Fibroblast of skin of back (primary cell): ENCODE results near the gene DCPS.
A peak's percentile ranks its signal among the peaks of the same experiment; 100 is the strongest.
"Not testable (repeated sequence)": the region's sequence is repeated elsewhere in the genome, so short reads cannot be mapped to it uniquely, and the experiment has no call there.

Experiments
- DNase-seq: peaks from one replicate; pipeline ENCODE4 v3.0.0-alpha.2; 2013

Gene DCPS

DNA sequence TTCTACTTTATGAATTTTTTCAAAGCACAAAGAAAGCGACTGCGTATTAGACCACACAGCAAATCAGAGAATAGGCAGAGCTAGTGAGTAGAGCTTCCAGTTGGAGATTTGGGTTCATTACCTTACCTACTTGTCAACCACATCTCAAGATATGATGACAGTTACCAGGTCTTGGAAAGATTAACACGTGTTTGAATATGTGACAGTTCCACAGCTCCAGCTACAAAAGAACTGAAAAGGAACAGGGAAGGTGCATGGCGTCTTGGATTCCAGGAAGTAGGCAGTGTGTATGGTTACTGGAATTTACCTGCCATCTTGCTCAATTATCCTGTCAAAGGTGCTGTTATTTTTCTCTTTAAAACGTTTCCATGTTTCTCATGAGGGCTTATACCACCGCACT is 15.6 kb upstream of the DCPS start:
- no peak for DNase-seq

DNA sequence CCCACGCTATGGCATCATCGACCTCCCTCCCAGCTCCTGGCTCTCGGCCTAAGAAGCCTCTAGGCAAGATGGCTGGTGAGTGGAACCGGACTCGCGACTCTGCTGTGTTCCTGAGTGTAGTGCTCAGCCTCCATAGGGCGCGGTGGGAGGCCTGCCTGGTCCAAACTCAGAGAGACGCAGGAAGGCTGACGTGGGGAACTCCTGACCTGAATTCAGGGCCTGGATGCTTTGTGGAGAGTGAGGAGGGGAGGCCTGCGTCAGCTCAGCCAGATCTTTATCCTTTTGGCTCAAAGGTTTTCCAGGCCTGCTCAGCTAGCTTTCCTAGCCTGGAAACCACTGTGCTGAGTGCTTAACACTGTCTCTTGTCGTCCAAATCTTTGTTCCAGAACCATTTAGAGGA is 13.0 kb upstream of the DCPS start:
- DNase-seq: no peak

DNA sequence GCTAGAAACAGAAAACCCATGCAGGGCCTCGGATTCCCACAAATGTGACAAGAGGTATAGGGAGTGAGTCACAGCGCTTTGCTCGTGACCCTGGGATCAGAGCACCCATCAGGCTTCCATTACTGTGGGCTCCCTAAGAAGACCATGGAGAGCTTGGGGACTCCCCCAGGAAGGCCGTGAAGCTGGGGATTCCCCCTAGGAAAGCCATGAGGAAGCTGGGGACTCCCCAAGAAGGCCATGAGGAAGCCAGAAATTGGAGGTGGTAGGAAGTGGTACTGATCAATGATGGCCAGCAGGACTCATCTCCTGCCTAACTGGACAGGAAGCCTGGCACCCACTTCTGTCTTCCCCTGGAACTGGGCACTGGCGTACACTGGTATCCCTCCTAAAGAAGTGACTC is 10.1 kb upstream of the DCPS start:
- no peak for DNase-seq

DNA sequence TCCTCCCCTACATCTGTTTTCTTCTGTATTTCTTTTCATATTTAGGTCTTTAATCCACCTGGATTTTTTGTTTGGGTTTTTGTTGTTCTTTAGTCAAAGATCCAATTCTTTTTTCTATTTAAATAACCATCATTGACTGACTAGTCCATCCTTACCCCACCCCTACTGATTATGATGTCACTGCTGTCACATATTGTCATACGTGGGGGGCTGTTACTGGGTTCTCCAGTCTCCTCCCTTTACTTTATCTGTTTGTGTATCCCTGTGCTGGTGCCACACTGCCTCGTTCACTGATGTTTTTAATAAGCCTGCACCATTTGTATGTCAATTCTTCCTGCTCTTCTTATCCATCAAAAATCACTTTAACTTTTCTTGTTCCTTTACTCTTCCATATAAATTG is 6.9 kb upstream of the DCPS start:
- no peak for DNase-seq

DNA sequence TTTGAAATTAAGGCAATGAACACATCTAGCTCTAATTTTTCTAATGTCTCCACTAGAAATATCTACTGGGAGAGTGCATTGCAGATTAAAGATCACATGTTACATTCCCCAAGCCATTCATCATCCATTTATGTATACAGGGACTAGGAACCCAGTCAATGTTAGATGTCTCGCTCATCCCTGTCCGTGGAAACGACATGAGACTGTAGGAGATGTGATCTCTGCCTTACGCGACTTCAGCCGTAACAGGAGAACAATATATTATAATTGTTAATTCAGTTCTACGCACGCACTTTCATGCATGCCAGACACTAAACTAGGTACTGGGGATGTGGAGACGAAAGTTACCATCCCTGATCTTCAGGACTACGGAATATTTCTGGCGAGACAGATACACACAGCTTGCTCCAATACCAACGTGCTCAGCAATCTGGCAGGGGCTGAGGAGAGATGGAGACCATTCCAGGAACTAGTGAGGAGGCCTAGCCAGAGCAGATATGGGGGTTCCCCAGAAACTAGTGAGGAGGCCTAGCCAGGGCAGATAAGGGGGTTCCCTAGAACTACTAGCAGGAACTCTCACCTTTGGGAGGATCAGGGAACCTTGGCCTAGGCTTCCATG is 706 bp downstream of the DCPS start:
- DNase-seq: no peak

DNA sequence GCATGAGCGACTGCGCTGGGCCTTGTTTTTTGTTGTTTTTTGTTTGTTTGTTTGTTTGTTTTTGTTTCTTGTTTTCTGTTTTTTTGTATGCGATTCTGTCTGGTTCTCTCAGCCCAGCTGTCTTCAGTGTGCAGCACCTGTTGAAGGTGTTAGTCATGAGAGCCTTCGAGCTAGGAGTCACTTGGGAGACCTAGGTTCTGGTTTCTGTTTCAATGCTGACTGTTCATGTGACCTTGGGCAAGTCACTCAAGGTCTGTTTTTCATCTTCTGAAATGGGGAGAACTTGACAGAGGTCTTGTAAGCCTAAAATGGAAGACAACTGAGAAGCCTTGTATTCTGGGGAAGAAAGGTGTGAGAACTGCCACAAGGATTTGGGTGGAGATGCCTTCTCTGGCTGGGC is 1.8 kb downstream of the DCPS start:
- DNase-seq: no peak

DNA sequence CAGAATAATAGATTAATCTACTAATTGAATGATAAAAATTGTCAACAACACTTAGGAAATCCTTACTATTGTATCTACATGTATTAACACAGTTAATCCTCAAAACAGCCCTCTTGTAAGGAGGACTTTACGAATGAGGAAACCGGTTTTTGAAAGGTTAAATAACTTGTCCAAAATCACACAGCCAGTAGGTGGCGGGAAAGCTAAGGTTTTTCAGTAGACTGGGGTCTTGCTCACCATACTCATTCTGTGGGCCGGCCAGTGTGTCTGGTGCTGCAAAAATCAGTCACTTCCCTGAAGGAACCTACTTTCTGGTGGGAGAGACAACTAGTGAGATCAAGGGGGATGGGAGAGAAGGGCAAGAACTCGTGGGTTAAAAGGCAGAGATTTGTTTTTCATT is 3.8 kb downstream of the DCPS start:
- peak; percentile 55 for DNase-seq

DNA sequence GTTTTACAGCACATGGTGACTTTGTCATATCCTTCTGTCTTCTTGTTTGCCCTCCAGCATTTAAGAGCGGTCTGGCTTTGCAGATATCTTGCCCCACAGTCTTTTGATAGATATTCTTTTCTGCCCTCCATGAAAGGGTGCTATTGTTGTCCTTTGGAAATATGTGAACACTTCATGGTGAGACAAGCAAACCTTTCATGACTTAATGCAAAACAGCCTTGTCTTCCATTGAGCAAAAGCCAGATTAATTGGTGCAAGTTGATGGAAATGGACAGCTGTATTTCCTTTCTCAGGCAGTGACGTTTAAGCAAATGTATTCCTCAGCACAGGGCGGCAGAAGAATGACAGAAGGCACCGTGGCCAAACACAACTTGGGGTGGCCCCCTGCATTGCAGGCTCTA is 4.4 kb downstream of the DCPS start:
- DNase-seq: no peak

DNA sequence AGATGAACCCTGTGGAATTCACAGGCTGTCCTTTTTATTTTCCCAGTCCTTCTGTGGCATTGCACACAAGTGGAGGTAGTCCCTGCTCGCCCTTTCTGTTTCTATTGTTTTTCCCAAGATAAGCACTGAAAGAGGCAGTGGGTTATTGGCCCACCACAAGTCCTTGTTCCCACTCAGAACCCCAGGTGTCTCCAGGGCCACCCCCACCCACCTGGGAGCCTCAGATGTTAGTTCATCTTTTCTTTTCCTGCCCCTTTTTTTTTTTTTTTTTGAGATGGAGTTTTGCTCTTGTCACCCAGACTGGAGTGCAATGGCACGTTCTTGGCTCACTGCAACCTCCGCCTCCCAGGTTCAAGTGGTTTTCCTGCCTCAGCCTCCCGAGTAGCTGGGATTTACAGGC is 4.9 kb downstream of the DCPS start:
- DNase-seq: not testable (repeated sequence)

DNA sequence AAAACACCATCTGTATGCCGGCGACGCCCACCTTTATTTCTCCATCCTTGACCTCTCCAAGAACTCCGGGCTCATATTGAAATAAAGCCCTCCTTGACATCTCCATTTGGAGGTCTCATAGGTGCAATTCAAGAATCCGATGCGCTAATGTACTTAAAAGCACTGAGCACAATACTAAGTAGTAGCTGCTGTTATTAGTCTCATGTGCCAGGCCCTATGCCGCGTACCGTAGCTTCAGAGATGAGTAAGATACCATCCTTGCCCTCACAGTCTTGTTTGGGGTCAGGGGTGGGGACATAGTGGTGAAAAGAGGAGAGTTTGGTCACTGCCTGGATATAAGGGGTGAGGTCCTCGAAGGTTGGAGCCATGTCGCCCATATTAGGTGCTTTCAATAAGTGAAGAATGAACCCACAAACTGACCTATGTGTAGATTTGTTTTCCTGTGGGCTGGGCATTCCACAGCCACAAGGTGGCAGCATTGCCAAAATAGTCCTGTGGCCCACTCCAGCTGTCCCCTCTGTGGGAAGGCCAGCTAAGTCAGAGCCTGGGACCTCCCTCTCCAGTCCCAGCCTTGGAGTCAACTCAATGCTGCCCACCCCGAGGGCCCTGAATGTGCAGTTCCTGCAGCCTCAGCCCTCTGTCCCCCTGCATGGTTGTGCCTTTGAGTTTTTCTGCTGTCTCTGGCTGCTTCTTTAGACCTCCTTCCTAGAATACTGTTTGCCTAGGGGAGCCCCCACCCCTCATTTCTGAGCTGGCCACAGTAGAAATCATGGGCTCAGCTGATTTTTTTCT is 6.5 kb downstream of the DCPS start:
- DNase-seq: peak; percentile 77

DNA sequence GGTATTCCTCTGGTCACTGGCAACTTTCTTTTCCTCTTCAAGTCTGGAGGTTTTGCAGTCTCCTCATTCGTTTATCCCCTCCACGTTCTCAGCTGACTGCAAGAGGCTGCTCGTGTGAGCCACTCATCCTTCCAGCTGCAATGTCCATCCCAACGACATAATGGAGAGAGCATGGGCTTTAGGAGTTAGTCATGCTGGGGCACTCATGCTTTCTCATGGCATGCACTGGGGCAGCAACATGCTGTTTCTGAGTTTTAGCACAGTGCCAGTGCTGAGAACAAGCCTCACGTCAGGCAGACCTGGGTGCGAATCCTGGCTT is 7.1 kb downstream of the DCPS start:
- no peak for DNase-seq

DNA sequence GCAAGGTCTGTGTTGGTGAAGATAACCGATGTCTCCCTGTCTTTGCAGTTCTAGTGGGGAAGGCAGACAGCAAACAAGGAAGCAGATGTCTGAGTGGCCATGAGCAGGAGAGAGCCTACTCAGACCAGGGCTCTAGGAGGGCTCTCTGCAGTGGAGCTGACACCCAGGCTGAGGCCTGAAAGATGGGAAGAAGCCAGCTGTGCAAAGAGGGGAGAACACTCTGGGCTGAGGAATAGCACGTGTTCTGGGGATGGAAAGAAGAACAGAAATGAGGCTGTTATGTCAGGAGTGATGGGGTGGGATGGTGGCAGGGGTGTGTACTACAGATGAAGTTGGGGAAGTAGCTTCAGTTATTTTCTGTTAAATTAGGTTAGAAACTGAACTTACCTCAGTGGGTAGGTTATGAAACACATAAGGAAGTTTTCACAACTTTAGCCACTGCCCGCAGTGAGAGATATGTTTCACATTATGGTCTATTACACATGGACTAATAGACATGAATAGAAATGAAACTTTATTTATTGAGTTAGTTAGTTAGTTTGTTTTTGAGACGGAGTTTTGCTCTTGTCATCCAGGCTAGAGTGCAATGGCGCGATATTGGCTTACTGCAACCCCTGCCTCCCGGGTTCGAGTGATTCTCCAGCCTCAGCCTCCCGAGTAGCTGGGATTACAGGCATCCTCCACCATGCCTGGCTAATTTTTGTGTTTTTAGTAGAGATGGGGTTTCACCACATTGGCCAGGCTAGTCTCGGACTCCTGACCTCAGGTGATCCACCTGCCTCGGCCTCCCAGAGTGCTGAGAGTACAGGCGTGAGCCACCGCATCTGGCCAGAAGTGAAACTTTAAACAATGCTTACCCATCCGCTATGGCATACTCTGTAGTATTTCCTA is 7.8 kb downstream of the DCPS start:
- DNase-seq: no peak

DNA sequence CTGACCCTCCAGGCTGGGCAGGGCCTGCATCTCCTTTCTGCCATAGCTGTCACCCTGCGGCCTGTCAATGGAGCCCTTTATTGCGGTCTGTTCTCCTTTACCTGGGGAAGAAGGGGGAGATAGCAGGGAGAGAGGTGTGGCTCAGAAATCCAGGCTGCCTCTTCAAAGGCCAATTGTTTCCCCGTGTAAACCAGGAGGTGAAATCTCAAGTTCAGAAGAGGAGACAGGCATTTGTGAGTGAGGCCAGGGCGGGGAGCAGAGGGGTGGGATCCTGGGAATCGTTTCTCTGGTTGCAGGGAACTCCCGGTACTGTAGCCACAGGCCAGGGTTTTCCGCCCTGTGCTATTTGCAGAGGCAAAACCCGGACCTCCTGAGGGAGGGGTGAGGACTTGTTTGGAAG is 9.1 kb downstream of the DCPS start:
- no peak for DNase-seq

DNA sequence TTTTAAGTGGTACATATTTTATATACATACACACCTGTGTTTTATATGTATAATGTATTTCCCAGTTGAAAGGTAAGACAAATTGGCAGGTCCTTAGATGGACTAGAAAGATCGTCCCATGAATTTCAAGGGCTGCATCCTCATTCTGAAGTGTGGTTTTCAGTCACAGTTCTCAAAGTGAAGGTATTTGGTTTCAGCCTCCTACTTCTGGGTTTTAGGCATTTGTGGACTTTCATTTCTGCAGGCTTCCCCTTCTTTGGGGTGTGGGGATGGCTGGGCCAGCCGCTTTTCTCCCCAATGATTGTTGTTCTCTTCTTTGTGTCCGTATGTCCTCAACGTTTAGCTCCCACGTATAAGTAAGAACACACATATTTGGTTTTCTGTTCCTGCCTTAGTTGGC is 10.0 kb downstream of the DCPS start:
- DNase-seq: no peak

DNA sequence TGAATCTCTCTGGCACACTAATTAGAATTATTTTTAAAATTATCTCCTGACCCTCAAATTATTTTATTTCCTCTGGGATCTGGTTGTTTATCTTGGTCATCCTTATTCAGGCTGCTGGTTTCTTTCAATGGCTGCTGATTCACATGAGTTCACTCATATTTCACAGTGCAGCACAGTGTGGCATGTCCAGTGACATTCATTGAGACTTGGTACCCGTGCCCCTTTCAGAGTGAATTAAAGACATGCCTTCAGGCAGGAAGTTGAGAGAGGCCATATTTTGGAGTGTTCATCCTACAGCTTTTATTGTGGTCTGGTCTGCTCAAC is 13.5 kb downstream of the DCPS start:
- DNase-seq: no peak

DNA sequence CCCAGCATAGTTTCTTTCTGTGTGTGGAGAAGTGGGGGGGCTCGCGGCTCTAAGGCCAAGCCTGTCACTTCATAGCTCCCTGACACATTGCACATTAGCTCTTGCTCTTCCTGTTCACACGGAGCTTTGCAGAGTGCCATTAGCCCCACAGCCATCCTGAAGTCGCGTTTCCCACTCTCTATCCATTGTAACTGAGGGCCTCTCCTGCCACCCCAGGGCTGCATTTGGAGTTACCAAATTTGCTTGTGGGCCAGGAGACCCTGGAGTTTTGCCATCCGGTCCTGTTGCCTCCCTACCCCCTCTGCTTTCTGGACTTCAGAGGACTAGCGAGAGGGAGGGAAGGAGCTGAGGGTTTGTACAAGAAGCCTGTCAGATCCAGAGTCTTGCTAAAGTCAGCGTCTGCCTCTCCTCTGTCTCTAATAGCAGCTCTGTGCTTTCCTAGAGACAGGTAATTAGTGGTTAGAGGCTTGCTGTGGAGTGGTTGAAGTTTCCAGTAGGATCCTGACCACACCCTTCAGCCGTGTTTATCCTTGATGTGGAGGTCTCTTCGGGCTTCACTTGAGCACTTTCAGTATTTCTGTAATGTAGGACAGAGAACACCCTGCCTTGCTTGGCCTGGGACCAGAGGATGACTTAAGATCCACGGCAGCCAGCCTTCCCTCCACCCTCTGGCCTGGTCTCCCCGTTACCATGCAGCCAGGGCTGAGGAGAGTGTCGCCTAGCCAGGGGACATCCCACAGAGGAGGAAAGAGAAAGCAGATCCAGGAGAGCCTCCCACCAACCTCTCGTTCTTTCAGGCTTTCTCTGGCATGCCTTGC is 14.1 kb downstream of the DCPS start:
- DNase-seq: peak; percentile 89

DNA sequence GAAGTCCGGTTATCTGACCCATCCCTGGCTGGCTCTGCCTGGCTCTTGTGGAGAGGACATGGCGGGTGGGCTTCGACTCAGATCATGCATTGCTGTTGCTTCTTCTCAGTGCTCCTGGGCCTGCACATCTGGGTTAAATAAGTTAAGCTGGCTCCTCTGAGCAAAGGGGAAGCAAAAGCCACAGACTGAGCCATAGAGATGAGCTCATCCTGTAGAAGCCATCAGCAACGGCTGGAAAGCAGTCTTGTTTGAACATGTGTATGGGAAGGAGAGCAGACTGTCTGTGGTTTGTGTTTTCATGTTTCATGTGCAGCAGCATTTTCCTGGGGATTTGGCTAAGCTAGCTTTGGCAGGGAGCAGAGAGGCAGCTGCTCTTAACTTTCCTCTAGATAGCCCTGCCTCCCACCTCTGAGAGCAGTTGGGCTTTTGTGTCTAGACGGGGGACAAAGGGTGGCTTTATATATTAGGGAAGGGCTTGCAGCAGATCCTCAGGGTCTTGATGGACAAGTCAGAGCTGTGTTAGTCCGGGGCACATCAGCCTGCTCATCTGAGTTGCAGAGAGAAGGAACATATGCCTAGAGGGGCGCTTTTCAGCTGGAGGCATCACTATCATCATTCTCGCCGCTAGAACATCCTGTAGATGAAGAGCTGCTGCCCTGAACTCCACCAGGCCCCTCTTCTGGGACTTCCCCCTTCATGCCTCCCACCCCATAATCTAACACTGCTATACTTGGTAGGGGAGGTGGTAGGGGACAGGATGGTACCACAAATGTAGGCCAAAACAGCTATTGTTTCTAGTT is 14.9 kb downstream of the DCPS start:
- DNase-seq: peak; percentile 93

DNA sequence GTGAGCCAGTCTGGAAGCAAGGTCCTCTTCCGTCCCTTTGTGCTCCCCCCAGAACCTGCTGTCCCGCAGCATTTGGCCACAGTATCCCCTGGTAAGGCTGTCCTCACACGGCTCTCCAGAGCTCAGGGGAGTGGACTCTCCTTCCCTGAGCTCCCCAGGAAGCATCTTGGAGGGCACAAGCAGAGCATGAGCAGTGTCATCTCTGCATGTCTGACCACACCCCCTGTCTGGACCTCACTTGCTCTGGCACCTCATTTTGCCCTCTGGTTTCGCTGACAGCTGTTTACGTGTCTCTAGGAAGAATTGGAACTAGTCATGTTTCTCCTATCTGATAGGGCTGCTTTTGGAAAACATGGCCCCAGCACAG is 15.5 kb downstream of the DCPS start:
- DNase-seq: no peak

DNA sequence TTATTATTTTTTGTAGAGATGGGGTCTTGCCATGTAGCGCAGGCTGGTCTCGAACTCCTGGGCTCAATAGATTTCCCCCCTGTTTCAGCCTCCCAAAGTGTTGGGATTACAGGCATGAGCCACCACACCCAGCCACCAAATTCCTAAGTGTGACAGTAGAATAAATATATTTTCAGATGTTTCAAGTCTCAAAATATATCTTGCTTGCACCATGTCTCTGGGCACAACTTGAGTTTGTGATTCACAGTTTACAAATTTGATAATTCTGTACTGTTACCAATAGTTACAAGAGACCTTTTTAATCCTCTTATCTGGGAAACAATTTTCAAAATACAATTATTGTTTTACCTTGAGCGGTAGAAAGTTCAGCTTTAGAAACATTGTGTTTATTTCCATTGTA is 19.1 kb downstream of the DCPS start:
- no peak for DNase-seq

DNA sequence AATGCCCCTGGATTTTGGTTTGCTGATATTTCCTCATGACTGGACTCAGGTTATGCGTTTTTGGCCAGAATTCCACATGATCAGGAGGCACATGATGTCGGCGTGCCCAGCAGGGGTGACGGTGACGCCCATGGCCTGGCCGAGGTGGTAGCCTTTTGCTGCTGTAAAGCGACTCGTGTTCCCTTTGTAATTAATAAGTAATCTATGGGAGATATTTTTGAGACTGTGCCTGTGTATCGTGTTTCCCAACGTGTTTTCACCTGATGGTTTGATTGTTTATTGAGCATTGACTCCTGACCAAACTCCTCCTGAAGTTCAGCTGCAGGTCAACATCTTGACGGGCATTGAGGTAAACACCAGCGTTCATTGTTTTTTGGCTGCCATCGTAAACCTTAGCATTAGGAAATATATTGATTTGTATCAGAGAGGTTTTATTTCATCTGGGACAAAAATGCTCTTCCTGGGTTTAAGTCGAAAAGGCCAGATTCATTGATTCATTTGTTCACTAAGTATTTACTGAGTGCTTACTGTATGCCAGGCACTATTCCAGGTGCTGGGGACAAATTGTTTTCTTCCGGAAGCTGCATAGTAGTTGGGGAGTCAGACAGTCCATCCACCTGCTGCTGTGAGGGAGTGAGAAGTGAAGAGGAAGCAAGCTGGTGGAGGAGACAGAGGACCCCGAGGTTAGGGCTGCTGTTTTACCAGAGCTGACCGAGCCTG is 23.6 kb downstream of the DCPS start:
- DNase-seq: no peak

DNA sequence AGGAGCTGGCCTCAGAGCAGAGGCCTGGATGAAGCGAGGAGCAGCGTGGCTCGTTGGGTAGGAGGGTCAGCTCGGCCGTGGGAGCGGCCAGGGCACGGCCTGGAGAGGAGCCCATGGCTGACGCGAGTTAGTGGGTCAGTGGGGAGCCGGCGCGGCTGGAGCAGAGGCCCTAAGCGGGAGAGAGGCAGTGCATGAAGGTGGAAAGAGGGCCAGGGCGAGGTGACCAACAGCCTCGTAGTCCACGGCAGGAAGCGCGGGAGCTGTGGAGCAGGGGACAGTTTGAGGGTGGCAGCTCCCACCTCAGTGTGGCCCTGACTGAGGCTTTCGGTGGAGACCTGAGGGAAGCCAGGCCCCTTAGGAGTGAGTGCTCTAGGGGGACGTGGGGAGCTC is 24.1 kb downstream of the DCPS start:
- no peak for DNase-seq

DNA sequence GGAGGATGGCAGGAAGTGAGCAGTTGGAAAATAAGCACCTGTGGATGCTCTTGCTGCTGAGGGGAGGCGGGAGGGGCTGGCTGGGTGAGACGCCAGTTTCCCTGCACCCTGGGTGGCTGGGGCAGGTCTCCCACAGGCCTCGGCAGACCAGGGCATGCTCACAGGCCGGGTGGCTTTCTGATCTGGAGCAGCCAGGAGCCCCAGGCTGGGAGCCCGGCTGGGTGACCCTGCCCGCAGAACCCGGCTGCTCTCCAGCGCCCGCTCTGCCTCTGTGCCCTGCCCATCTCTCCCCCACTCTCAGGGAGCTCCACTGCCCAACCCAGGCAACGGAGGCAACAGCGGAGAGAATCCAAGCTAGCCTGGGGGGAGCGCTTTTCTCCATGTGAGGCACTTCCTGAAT is 24.6 kb downstream of the DCPS start:
- no peak for DNase-seq
